Heart left ventricle (tissue), 13 donors: ENCODE data around the gene CNBP.
"Not testable (repeated sequence)": the region's sequence is repeated elsewhere in the genome, so short reads cannot be mapped to it uniquely, and the experiment has no call there.

Experiments used
- POLR2A ChIP-seq, 2 donors: fragments of 450-650 bp; IDR thresholded peaks; one replicate each; pipeline ENCODE4 v1.6.1; 2017; ENCODE audit warnings: antibody characterized with exemption in 2 of 2, mild to moderate bottlenecking in 2 of 2, moderate library complexity in 2 of 2
- TF ChIP-seq, protein P1 (sequence below), 12 donors: fragments of 200-600 bp; sonication (generic) in 4 of 12; IDR thresholded peaks; one replicate each; pipeline versions ENCODE4 v1.5.0 to v1.8.0; 2018 to 2022; ENCODE audit warnings: antibody characterized with exemption in 12 of 12, mild to moderate bottlenecking in 5 of 12
- donor health status: ischemic (EF 13 %, LVEDD 7.1; RV severe dilation, severe dysfunction).
- donor health status: DM: no; HTN: yes; CAD: no.
- donor health status: DM: no; HTN: no; CAD: no.
- donor health status: ischemic (EF 25% LVEDD 6.9; RV normal size, moderate dysfunction).
- donor health status: ischemic (EF 25% LVEDD 5.7; RV mildly dilated, moderate dysfunction).
- donor health status: ischemic (EF 35%, LVEDD 5.7; RV mildly dilated, moderate dysfunction).
- donor health status: nonischemic (EF 11% LVEDD 7.7; RV severe dilation, severe dysfunction).
- donor health status: DM: yes; HTN: yes; CAD: no.
- donor health status: PGD.
- donor health status: ischemic (EF 29% LVEDD 5.4; RV normal size, mild dysfunction).
- donor health status: nonischemic (EF 23%, LVEDD 6.1; RV moderate dilation, normal function).

GRCh38 chr3:129136275-129136674, 47.4 kb downstream of the CNBP start:
- TF ChIP-seq, protein P1, sequence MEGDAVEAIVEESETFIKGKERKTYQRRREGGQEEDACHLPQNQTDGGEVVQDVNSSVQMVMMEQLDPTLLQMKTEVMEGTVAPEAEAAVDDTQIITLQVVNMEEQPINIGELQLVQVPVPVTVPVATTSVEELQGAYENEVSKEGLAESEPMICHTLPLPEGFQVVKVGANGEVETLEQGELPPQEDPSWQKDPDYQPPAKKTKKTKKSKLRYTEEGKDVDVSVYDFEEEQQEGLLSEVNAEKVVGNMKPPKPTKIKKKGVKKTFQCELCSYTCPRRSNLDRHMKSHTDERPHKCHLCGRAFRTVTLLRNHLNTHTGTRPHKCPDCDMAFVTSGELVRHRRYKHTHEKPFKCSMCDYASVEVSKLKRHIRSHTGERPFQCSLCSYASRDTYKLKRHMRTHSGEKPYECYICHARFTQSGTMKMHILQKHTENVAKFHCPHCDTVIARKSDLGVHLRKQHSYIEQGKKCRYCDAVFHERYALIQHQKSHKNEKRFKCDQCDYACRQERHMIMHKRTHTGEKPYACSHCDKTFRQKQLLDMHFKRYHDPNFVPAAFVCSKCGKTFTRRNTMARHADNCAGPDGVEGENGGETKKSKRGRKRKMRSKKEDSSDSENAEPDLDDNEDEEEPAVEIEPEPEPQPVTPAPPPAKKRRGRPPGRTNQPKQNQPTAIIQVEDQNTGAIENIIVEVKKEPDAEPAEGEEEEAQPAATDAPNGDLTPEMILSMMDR (IDR thresholded peaks at IDR 0.05), result not testable (repeated sequence)
- not testable (repeated sequence) for TF ChIP-seq POLR2A (IDR thresholded peaks at IDR 0.05)
